HepG2 (cell line): ENCODE data around the gene MYLK3. TPM values are rescaled to one million over a fixed set of nuclear protein-coding genes. Genes with fewer than 3 reads are reported as not detected.

Source experiments
- ATAC-seq: fragments of 200-7000 bp; cut with Tn5 transposase; 3 replicates; pipeline ENCODE4 v1.9.1; 2020; ENCODE audit warnings: mild to moderate bottlenecking, moderate library complexity
- BruUV-seq: library from RNA; stranded (reverse); fragments of 400-500 nt; replicated peaks from 2 replicates; lab custom pipeline; 2021; lab: Mats Ljungman, UMichigan
- CTCF ChIA-PET: fragments of 300-600 bp; formaldehyde crosslinking; extraction: SDS; loops from one replicate; lab custom pipeline; 2021; ENCODE audit warnings: low total read pairs, inconsistent platforms, low intra/inter-chr PET ratio; lab: Yijun Ruan, JAX
- POLR2A ChIA-PET: fragments of 350-600 bp; sonication (Branson Sonifier 250); formaldehyde crosslinking; loops from one replicate; lab custom pipeline; 2020; ENCODE audit warnings: antibody characterized with exemption, inconsistent platforms; lab: Yijun Ruan, JAX
- DNase-seq: peaks from one replicate; pipeline ENCODE4 v3.0.0-alpha.2; 2015; ENCODE audit warnings: low spot score
- FAIRE-seq: peaks from 3 replicates; lab custom pipeline; 2011; peaks lifted over from hg19 to GRCh38; lab: Jason Lieb, UNC
- H2AFZ ChIP-seq: one replicate; pipeline ENCODE4 v1.6.1; 2011; ENCODE audit warnings: low read length, inconsistent platforms
- H3K27ac ChIP-seq: fragments of 300-600 bp; 3 replicates; pipeline ENCODE4 v1.8.0; 2011; ENCODE audit warnings: mixed run types, mild to moderate bottlenecking, mixed read lengths, low read length, inconsistent platforms; ENCODE audit not compliant: insufficient read depth; ENCODE audit errors: extremely low read length
- H3K27me3 ChIP-seq, 2 experiments: fragments of 200-600 bp in 1 of 2; 2 replicates in 1 of 2; 3 replicates in 1 of 2; pipeline versions ENCODE4 v1.6.0 to v1.8.0; 2011; ENCODE audit warnings: low read length in 2 of 2, mild to moderate bottlenecking in 2 of 2, moderate library complexity in 2 of 2, inconsistent platforms in 1 of 2; ENCODE audit not compliant: insufficient read depth in 2 of 2, control insufficient read depth in 1 of 2
- H3K36me3 ChIP-seq, 2 experiments: fragments of 200-600 bp in 1 of 2; replicated peaks in 1 of 2; 2 replicates in 1 of 2; 3 replicates in 1 of 2; pipeline versions ENCODE4 v1.5.1 to v1.8.0; 2011; ENCODE audit warnings: low read length in 2 of 2, inconsistent platforms in 1 of 2; ENCODE audit not compliant: insufficient read depth in 2 of 2, control insufficient read depth in 1 of 2
- H3K4me1 ChIP-seq: 2 replicates; pipeline ENCODE4 v1.5.1; 2012; ENCODE audit warnings: low read length, inconsistent platforms; ENCODE audit not compliant: insufficient read depth
- H3K4me2 ChIP-seq: 2 replicates; pipeline ENCODE4 v1.6.0; 2011; ENCODE audit warnings: low read depth, low read length, inconsistent platforms
- H3K4me3 ChIP-seq, 3 experiments: fragments of 200-600 bp in 1 of 3; sonication (generic), shearing (Covaris generic) in 1 of 3; replicated peaks in 1 of 3; 2 replicates each; pipeline ENCODE4 v1.5.1; 2011 to 2016; ENCODE audit warnings: low read length in 3 of 3, inconsistent platforms in 2 of 3, low read depth in 2 of 3, mild to moderate bottlenecking in 2 of 3, control low read depth in 1 of 3, mixed read lengths in 1 of 3; ENCODE audit not compliant: insufficient read depth in 1 of 3
- H3K79me2 ChIP-seq: one replicate; pipeline ENCODE4 v1.6.1; 2011; ENCODE audit warnings: low read length, inconsistent platforms; ENCODE audit not compliant: insufficient read depth
- H3K9ac ChIP-seq: 2 replicates; pipeline ENCODE4 v1.6.0; 2011; ENCODE audit warnings: mild to moderate bottlenecking, low read depth, low read length, inconsistent platforms; ENCODE audit not compliant: insufficient read depth
- H3K9me3 ChIP-seq: 2 replicates; pipeline ENCODE4 v1.5.1; 2012; ENCODE audit warnings: mild to moderate bottlenecking, low read length
- H4K20me1 ChIP-seq: 2 replicates; pipeline ENCODE4 v1.6.0; 2011; ENCODE audit warnings: inconsistent platforms, mild to moderate bottlenecking, low read length, moderate library complexity; ENCODE audit not compliant: insufficient read depth
- DMAP1 ChIP-seq: IDR thresholded peaks from 2 replicates; pipeline ENCODE4 v1.6.1; 2016
- ELF4 ChIP-seq: sonication (generic); formaldehyde crosslinking; IDR thresholded peaks from 2 replicates; pipeline ENCODE4 v1.5.0; 2020; ENCODE audit warnings: missing genetic modification reagents, mild to moderate bottlenecking, moderate library complexity, borderline replicate concordance
- GATA4 ChIP-seq: sonication (generic); IDR thresholded peaks from 2 replicates; pipeline ENCODE4 v1.6.1; 2016; ENCODE audit warnings: antibody characterized with exemption, low read depth, borderline replicate concordance
- HDAC1 ChIP-seq: sonication (generic); formaldehyde crosslinking; IDR thresholded peaks from 2 replicates; pipeline ENCODE4 v1.5.1; 2020; ENCODE audit warnings: mild to moderate bottlenecking, missing genetic modification reagents
- ISX ChIP-seq: sonication (generic); formaldehyde crosslinking; conservative IDR thresholded peaks from 2 replicates; pipeline ENCODE4 v1.5.0; 2020; ENCODE audit warnings: missing genetic modification reagents
- KMT2B ChIP-seq: IDR thresholded peaks from 2 replicates; pipeline ENCODE4 v1.6.1; 2016; ENCODE audit warnings: missing genetic modification reagents, missing compliant biosample characterization
- MAFF ChIP-seq: IDR thresholded peaks from 2 replicates; pipeline ENCODE4 v1.6.1; 2011; ENCODE audit warnings: low read depth, low read length, improper control_type of control experiment
- MAFK ChIP-seq, 2 experiments: IDR thresholded peaks in 1 of 2; conservative IDR thresholded peaks in 1 of 2; 2 replicates each; pipeline ENCODE4 v1.6.1; 2011; ENCODE audit warnings: improper control_type of control experiment in 2 of 2, low read length in 2 of 2
- MATR3 ChIP-seq: sonication (generic); formaldehyde crosslinking; IDR thresholded peaks from 2 replicates; pipeline ENCODE4 v1.4.0; 2020; ENCODE audit warnings: missing genetic modification reagents
- SAP130 ChIP-seq: IDR thresholded peaks from 2 replicates; pipeline ENCODE4 v1.6.1; 2016; ENCODE audit warnings: low read depth
- SNRNP70 ChIP-seq: fragments of 200-400 bp; formaldehyde crosslinking; IDR thresholded peaks from 2 replicates; pipeline ENCODE4 v1.6.1; 2017; ENCODE audit warnings: mild to moderate bottlenecking, low read depth, low read length, moderate library complexity
- SOX13 ChIP-seq, 3 experiments: fragments of 450-650 bp in 1 of 3; sonication (generic) in 1 of 3; formaldehyde crosslinking in 1 of 3; IDR thresholded peaks in 2 of 3; conservative IDR thresholded peaks in 1 of 3; 2 replicates each; pipeline versions ENCODE4 v1.5.0 to v1.6.1; 2016 to 2020; ENCODE audit warnings: antibody characterized with exemption in 1 of 3, mild to moderate bottlenecking in 1 of 3, missing compliant biosample characterization in 1 of 3, missing genetic modification reagents in 1 of 3, moderate library complexity in 1 of 3
- SOX5 ChIP-seq: IDR thresholded peaks from 2 replicates; pipeline ENCODE4 v1.6.1; 2016; ENCODE audit warnings: borderline replicate concordance
- TGIF2 ChIP-seq: IDR thresholded peaks from 2 replicates; pipeline ENCODE4 v1.6.1; 2016; ENCODE audit warnings: control low read depth, missing compliant biosample characterization
- THYN1 ChIP-seq: sonication (generic); formaldehyde crosslinking; IDR thresholded peaks from 2 replicates; pipeline ENCODE4 v1.8.1; 2023; ENCODE audit warnings: low read depth, mild to moderate bottlenecking, moderate library complexity, missing genetic modification reagents, borderline replicate concordance
- ZFX ChIP-seq: sonication (generic); formaldehyde crosslinking; IDR thresholded peaks from 2 replicates; pipeline ENCODE4 v1.4.0; 2020; ENCODE audit warnings: mild to moderate bottlenecking, low read depth, missing genetic modification reagents, moderate library complexity
- ZNF124 ChIP-seq: sonication (generic); formaldehyde crosslinking; IDR thresholded peaks from 2 replicates; pipeline ENCODE4 v1.4.0; 2020; ENCODE audit warnings: missing genetic modification reagents
- ZNF30 ChIP-seq: sonication (generic); formaldehyde crosslinking; IDR thresholded peaks from 2 replicates; pipeline ENCODE4 v1.5.0; 2020; ENCODE audit warnings: mild to moderate bottlenecking, missing genetic modification reagents
- ZNF317 ChIP-seq: sonication (generic); formaldehyde crosslinking; IDR thresholded peaks from 2 replicates; pipeline ENCODE4 v1.5.0; 2020; ENCODE audit warnings: mild to moderate bottlenecking, missing genetic modification reagents
- ZNF570 ChIP-seq: sonication (generic); formaldehyde crosslinking; IDR thresholded peaks from 2 replicates; pipeline ENCODE4 v1.4.0; 2020; ENCODE audit warnings: mild to moderate bottlenecking, missing genetic modification reagents, borderline replicate concordance
- ZNF788 ChIP-seq: sonication (generic); formaldehyde crosslinking; IDR thresholded peaks from 2 replicates; pipeline ENCODE4 v1.5.0; 2020; ENCODE audit warnings: mild to moderate bottlenecking, missing genetic modification reagents, borderline replicate concordance
- ZSCAN21 ChIP-seq: sonication (generic); formaldehyde crosslinking; IDR thresholded peaks from 2 replicates; pipeline ENCODE4 v1.8.0; 2022; ENCODE audit warnings: mild to moderate bottlenecking, missing genetic modification reagents, moderate library complexity, borderline replicate concordance
- WGBS: methylation state at CpG from one replicate; pipeline ENCODE4 v1.1.6; 2017; ENCODE audit warnings: low lambda C conversion rate; 5-methylcytosine and 5-hydroxymethylcytosine counted together
- in situ Hi-C: cut with HindIII; loops from 2 replicates; pipeline ENCODE4 v1.10.0; 2017; ENCODE audit warnings: low pct_unique_long_range_greater_than_20kb; ENCODE audit not compliant: extremely low pct_ligation_motif_present
- intact Hi-C: fragments of 100-400 bp; cut with micrococcal nuclease; formaldehyde crosslinking; loops from one replicate; pipeline ENCODE4 v1.10.0; 2022; ENCODE audit not compliant: unreplicated experiment
- polyA plus RNA-seq, 8 experiments: library from polyadenylated mRNA; depleted of rRNA in 3 of 8; stranded (reverse) in 7 of 8; unstranded in 1 of 8; fragments of >200 nt; fragmentation: Illumina TruSeq in 4 of 8; extraction: Trizol in 4 of 8; gene quantifications; 2 replicates each; pipeline versions ENCODE4 v1.2.1 to v1.2.3, GENCODE V29; 2011 to 2016; ENCODE audit warnings: low read depth in 4 of 8, missing spikeins in 1 of 8, mixed read lengths in 1 of 8; ENCODE audit not compliant: insufficient read depth in 1 of 8
- total RNA-seq, 5 experiments: library from RNA; depleted of rRNA; stranded (reverse); fragments of >200 nt; fragmentation: Illumina TruSeq; extraction: Trizol; gene quantifications; 2 replicates each; pipeline ENCODE4 v1.2.3, GENCODE V29; 2016; ENCODE audit warnings: low read depth in 1 of 5
- TF ChIP-seq, protein P1 (sequence below): IDR thresholded peaks from 2 replicates; pipeline ENCODE4 v1.6.1; 2016

The MYLK3 gene
- total and polyA plus RNA-seq, 2 of the 13 experiments (the other 11 are each of a cell fraction or from before 2014, with no cell fraction given): 0.04 to 0.18 TPM

GRCh38 chr16:46687486-46687885 is 60.7 kb downstream of the MYLK3 start (continued):
- TF ChIP-seq, protein P1, sequence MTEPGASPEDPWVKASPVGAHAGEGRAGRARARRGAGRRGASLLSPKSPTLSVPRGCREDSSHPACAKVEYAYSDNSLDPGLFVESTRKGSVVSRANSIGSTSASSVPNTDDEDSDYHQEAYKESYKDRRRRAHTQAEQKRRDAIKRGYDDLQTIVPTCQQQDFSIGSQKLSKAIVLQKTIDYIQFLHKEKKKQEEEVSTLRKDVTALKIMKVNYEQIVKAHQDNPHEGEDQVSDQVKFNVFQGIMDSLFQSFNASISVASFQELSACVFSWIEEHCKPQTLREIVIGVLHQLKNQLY: no peak
- TF ChIP-seq TGIF2 (no peak), ZNF570 (CRISPR knock-in tag) (no peak), MATR3 (CRISPR knock-in tag) (no peak), ZNF30 (CRISPR knock-in tag) (no peak), ZFX (no peak), THYN1 (no peak)

GRCh38 chr16:46686815-46687473 is 61.2 kb downstream of the MYLK3 start:
- Histone ChIP-seq H3K27me3 (no peaks in the 10 kb centered on the region; a peak in 1 of 5 replicates), H4K20me1 (peaks cover 50% of the 10 kb centered on the region), H2AFZ (no peak overlapping the region), H3K4me3 (peak overlapping the region; percentile 85 to 96 (median 92)), H3K4me1 (peaks cover 73% of the 10 kb centered on the region), H3K36me3 (no peaks in the 10 kb centered on the region), H3K79me2 (peaks cover 89% of the 10 kb centered on the region), H3K9me3 (no peaks in the 10 kb centered on the region), H3K27ac (peak overlapping the region; percentile 6), H3K9ac (peak overlapping the region; percentile 87; the same call in 1 of the 2 replicates), H3K4me2 (peak overlapping the region; percentile 86)
- no TSS peak for BruUV-seq
- no peak for FAIRE-seq
- no peak for ATAC-seq
- WGBS: 28% methylated on average over 5 of the region's 5 CpGs
- ChIA-PET POLR2A (no interaction called here), CTCF (interaction anchor here (2.6 kb wide), 1 partner anchor 13 kb away, joined by 21 read pairs; no protein-coding TSS in a partner anchor)
- intact Hi-C loops: loop anchor here (5.0 kb wide), 1 partner anchor 115 kb away; no protein-coding TSS in a partner anchor
- TF ChIP-seq SAP130 (CRISPR knock-in tag) (peak; percentile 22; the same call in 1 of the 2 replicates), DMAP1 (CRISPR knock-in tag) (0 out of 2 replicates have a peak, but pooled peaks have one; percentile 32), MAFF (peak; percentile 83), HDAC1 (CRISPR knock-in tag) (0 out of 2 replicates have a peak, but pooled peaks have one; percentile 27), KMT2B (CRISPR knock-in tag) (0 out of 2 replicates have a peak, but pooled peaks have one; percentile 39), MAFK (conservative IDR thresholded peaks at IDR 0.05 in 1 of 2, IDR thresholded peaks at IDR 0.05 in 1 of 2; ENCODE audit: low read length in 2 of 2) (peak; percentile 89 to 90), ZNF788 (CRISPR knock-in tag) (no peak), ZNF570 (CRISPR knock-in tag) (no peak), SOX13 (IDR thresholded peaks at IDR 0.05) (no peak), SOX13 (CRISPR knock-in tag; conservative IDR thresholded peaks at IDR 0.05 in 1 of 2, IDR thresholded peaks at IDR 0.05 in 1 of 2) (peak in 1 of 2 experiments; percentile 69; a peak in 2 of 4 replicates), ZSCAN21 (CRISPR knock-in tag) (0 out of 2 replicates have a peak, but pooled peaks have one; percentile 34), SOX5 (CRISPR knock-in tag) (peak; percentile 46; the same call in 1 of the 2 replicates), ZNF124 (no peak), GATA4 (no peak), ELF4 (CRISPR knock-in tag) (no peak), ISX (no peak), ZNF317 (peak; percentile 71; the same call in 1 of the 2 replicates), SNRNP70 (no peak)
- in situ Hi-C loops: loop anchor here (5.0 kb wide), 1 partner anchor 115 kb away; no protein-coding TSS in a partner anchor
- DNase-seq: no peak
